KMS-11 (cell line): ENCODE results near the gene DAAM1.

Source experiments
- H2AFZ ChIP-seq: fragments of 200-600 bp; sonication (generic); 2 replicates; pipeline ENCODE4 v1.6.1; 2016; ENCODE audit warnings: antibody characterized with exemption, mixed run types, low read depth
- H3K27ac ChIP-seq: fragments of 200-600 bp; sonication (generic); 2 replicates; pipeline ENCODE4 v1.6.1; 2016; ENCODE audit warnings: mild to moderate bottlenecking, mixed run types
- H3K27me3 ChIP-seq: fragments of 200-600 bp; sonication (generic); 2 replicates; pipeline ENCODE4 v1.6.1; 2017; ENCODE audit warnings: mild to moderate bottlenecking, low read depth, mixed run types, moderate library complexity; ENCODE audit not compliant: insufficient read depth
- H3K36me3 ChIP-seq: fragments of 200-600 bp; sonication (generic); 2 replicates; pipeline ENCODE4 v1.6.1; 2017; ENCODE audit warnings: mild to moderate bottlenecking, mixed run types; ENCODE audit not compliant: insufficient read depth
- H3K4me1 ChIP-seq: fragments of 200-600 bp; sonication (generic); 2 replicates; pipeline ENCODE4 v1.6.1; 2016; ENCODE audit warnings: mild to moderate bottlenecking, low read depth, mixed run types; ENCODE audit not compliant: poor library complexity, severe bottlenecking
- H3K4me2 ChIP-seq: fragments of 200-600 bp; sonication (generic); 2 replicates; pipeline ENCODE4 v1.7.0; 2016; ENCODE audit warnings: mild to moderate bottlenecking, mixed run types
- H3K4me3 ChIP-seq: fragments of 200-600 bp; sonication (generic); IDR thresholded peaks from 2 replicates; pipeline ENCODE4 v1.6.1; 2017; ENCODE audit warnings: low read depth, low read length, mixed read lengths; ENCODE audit not compliant: insufficient read depth
- H3K79me2 ChIP-seq: fragments of 200-600 bp; sonication (generic); 2 replicates; pipeline ENCODE4 v1.6.1; 2016; ENCODE audit warnings: low read depth, mixed run types; ENCODE audit not compliant: insufficient read depth
- H3K9ac ChIP-seq: fragments of 200-600 bp; sonication (generic); 2 replicates; pipeline ENCODE4 v1.6.1; 2016; ENCODE audit warnings: mild to moderate bottlenecking, mixed run types
- H4K20me1 ChIP-seq: fragments of 200-600 bp; sonication (generic); 2 replicates; pipeline ENCODE4 v1.6.1; 2016; ENCODE audit warnings: mild to moderate bottlenecking, mixed run types; ENCODE audit not compliant: insufficient read depth
- TF ChIP-seq, protein P1 (sequence below): fragments of 200-600 bp; sonication (generic); conservative IDR thresholded peaks from 2 replicates; pipeline ENCODE4 v1.6.1; 2017; ENCODE audit warnings: low read depth, mild to moderate bottlenecking, antibody characterized with exemption, low read length, moderate library complexity, mixed read lengths

The DAAM1 gene

GRCh38 chr14:59305231-59305630 lies 116.8 kb downstream of the DAAM1 start:
- Histone ChIP-seq H3K9ac (no peak overlapping the region), H3K27ac (no peak overlapping the region), H3K79me2 (no peaks in the 10 kb centered on the region), H3K27me3 (no peaks in the 10 kb centered on the region), H3K4me3 (no peak overlapping the region), H3K4me2 (no peak overlapping the region), H2AFZ (no peak overlapping the region), H3K4me1 (peaks cover 23% of the 10 kb centered on the region), H4K20me1 (no peaks in the 10 kb centered on the region), H3K36me3 (no peaks in the 10 kb centered on the region)
- TF ChIP-seq, protein P1, sequence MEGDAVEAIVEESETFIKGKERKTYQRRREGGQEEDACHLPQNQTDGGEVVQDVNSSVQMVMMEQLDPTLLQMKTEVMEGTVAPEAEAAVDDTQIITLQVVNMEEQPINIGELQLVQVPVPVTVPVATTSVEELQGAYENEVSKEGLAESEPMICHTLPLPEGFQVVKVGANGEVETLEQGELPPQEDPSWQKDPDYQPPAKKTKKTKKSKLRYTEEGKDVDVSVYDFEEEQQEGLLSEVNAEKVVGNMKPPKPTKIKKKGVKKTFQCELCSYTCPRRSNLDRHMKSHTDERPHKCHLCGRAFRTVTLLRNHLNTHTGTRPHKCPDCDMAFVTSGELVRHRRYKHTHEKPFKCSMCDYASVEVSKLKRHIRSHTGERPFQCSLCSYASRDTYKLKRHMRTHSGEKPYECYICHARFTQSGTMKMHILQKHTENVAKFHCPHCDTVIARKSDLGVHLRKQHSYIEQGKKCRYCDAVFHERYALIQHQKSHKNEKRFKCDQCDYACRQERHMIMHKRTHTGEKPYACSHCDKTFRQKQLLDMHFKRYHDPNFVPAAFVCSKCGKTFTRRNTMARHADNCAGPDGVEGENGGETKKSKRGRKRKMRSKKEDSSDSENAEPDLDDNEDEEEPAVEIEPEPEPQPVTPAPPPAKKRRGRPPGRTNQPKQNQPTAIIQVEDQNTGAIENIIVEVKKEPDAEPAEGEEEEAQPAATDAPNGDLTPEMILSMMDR, result no peak

- H4K20me1 ChIP-seq, result no peaks in the 10 kb centered on the region
- no peaks in the 10 kb centered on the region for H3K79me2 ChIP-seq
- no peak overlapping the region for H2AFZ ChIP-seq
- no peak overlapping the region for H3K4me2 ChIP-seq
- no peak overlapping the region for H3K27ac ChIP-seq
- TF ChIP-seq, protein P1, result no peak
- H3K4me3 ChIP-seq, result no peak overlapping the region
- no peaks in the 10 kb centered on the region for H3K27me3 ChIP-seq
- no peaks in the 10 kb centered on the region for H3K36me3 ChIP-seq
- H3K9ac ChIP-seq, result no peak overlapping the region
- peaks cover 15% of the 10 kb centered on the region for H3K4me1 ChIP-seq
Measured at GRCh38 chr14:59305836-59306555, 117.5 kb downstream of the DAAM1 start.

DNA sequence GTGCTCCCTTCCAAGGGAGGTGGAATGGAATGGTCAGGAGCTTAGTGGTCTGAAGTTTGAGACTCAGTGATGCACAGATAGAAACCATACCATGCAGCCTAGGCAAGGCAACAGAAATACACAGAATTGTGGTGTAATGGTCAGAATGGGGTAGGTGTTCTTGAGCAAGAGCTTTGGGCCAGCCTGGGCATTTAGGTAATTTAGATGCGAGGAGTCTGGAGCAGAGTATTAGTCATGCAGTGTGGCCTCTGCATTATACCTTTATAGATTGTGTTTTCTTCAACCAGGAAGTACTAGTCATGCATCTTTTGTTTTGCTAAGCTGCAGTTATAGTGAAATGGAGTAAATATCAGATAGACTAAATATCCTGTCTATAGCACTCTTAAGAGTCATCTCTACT lies 118.3 kb downstream of the DAAM1 start:
- H3K79me2 ChIP-seq, result no peaks in the 10 kb centered on the region
- H4K20me1 ChIP-seq, result no peaks in the 10 kb centered on the region
- no peak overlapping the region for H3K9ac ChIP-seq
- TF ChIP-seq, protein P1, result no peak
- H3K27ac ChIP-seq, result no peak overlapping the region
- H3K36me3 ChIP-seq, result no peaks in the 10 kb centered on the region
- H3K4me3 ChIP-seq, result no peak overlapping the region
- H3K4me2 ChIP-seq, result no peak overlapping the region
- no peaks in the 10 kb centered on the region for H3K27me3 ChIP-seq
- no peak overlapping the region for H2AFZ ChIP-seq
- H3K4me1 ChIP-seq, result peaks cover 8% of the 10 kb centered on the region

DNA sequence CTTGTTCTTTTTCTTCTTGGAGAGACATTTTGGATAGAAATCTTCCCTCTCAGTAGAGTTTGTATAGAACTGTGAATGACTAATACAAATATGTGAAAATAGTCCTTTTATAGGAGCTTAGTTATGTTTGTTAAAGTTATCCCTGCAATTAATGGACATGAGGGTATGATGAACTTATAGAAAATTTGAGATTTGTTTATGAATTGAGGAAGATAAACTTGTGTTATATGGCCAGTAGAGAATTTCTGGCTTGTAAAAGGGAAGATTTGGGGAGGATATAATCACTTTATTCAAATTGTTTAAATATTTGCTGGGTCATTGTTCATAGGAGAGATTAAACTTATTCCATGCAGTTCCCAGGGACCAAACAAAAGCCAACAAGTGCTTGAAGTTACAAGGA lies 119.6 kb downstream of the DAAM1 start:
- H2AFZ ChIP-seq, result no peak overlapping the region
- no peak overlapping the region for H3K27ac ChIP-seq
- no peak overlapping the region for H3K4me3 ChIP-seq
- H3K4me1 ChIP-seq, result peaks cover 10% of the 10 kb centered on the region
- no peaks in the 10 kb centered on the region for H3K27me3 ChIP-seq
- no peaks in the 10 kb centered on the region for H3K79me2 ChIP-seq
- TF ChIP-seq, protein P1, result no peak
- no peak overlapping the region for H3K9ac ChIP-seq
- no peak overlapping the region for H3K4me2 ChIP-seq
- H4K20me1 ChIP-seq, result no peaks in the 10 kb centered on the region
- no peaks in the 10 kb centered on the region for H3K36me3 ChIP-seq
